GM12878 (cell line): Measurements from ENCODE around the gene APEX1. TPM values are rescaled to one million over a fixed set of nuclear protein-coding genes. Genes with fewer than 3 reads are reported as not detected.
A peak's percentile ranks its signal among the peaks of the same experiment; 100 is the strongest.

ENCODE experiments used
- ATAC-seq: fragments of 200-7000 bp; cut with Tn5 transposase; 3 replicates; pipeline ENCODE4 v1.9.1; 2020; ENCODE audit warnings: mild to moderate bottlenecking, moderate library complexity
- BruUV-seq: library from RNA; stranded (reverse); fragments of 400-500 nt; replicated peaks from 2 replicates; lab custom pipeline; 2021; lab: Mats Ljungman, UMichigan
- CTCF ChIA-PET: fragments of 300-600 bp; sonication (Branson Sonifier 250); formaldehyde crosslinking; extraction: SDS; loops from one replicate; lab custom pipeline; 2021; ENCODE audit warnings: inconsistent platforms; lab: Yijun Ruan, JAX
- POLR2A ChIA-PET: fragments of 350-600 bp; formaldehyde crosslinking; extraction: SDS; loops from one replicate; lab custom pipeline; 2021; ENCODE audit warnings: inconsistent platforms; lab: Charles Lee
- RAD21 ChIA-PET: fragments of 300-600 bp; sonication (Branson Sonifier 250); formaldehyde crosslinking; loops from one replicate; lab custom pipeline; 2023; ENCODE audit warnings: antibody characterized with exemption; ENCODE audit not compliant: unreplicated experiment; lab: Charles Lee
- SMC1A ChIA-PET: fragments of 300-600 bp; sonication (Branson Sonifier 250); formaldehyde crosslinking; loops from one replicate; lab custom pipeline; 2023; ENCODE audit not compliant: unreplicated experiment, uncharacterized antibody; lab: Charles Lee
- DNase-seq: peaks from one replicate; pipeline ENCODE4 v3.0.0-alpha.2; 2011; ENCODE audit warnings: low read depth, low spot score
- FAIRE-seq: peaks from 3 replicates; lab custom pipeline; 2011; peaks lifted over from hg19 to GRCh38; lab: Jason Lieb, UNC
- H2AFZ ChIP-seq: 2 replicates; pipeline ENCODE4 v1.6.0; 2011; ENCODE audit warnings: low read depth, low read length, control low read depth; ENCODE audit not compliant: control insufficient read depth
- H3K27ac ChIP-seq: 2 replicates; pipeline ENCODE4 v1.5.1; 2011; ENCODE audit warnings: control low read depth; ENCODE audit not compliant: control insufficient read depth, insufficient read depth
- H3K27me3 ChIP-seq, 2 experiments: replicated peaks in 1 of 2; 2 replicates each; pipeline versions ENCODE4 v1.6.0 to v1.6.1; 2011; ENCODE audit warnings: low read length in 1 of 2; ENCODE audit not compliant: control insufficient read depth in 2 of 2, insufficient read depth in 2 of 2
- H3K36me3 ChIP-seq, 2 experiments: 2 replicates each; pipeline ENCODE4 v1.5.1; 2011; ENCODE audit warnings: low read length in 1 of 2; ENCODE audit not compliant: control insufficient read depth in 2 of 2, insufficient read depth in 2 of 2
- H3K4me1 ChIP-seq: 2 replicates; pipeline ENCODE4 v1.6.1; 2011; ENCODE audit warnings: mild to moderate bottlenecking, low read length, moderate library complexity, mixed read lengths; ENCODE audit not compliant: control insufficient read depth, insufficient read depth
- H3K4me2 ChIP-seq: 2 replicates; pipeline ENCODE4 v1.6.0; 2011; ENCODE audit warnings: control low read depth; ENCODE audit not compliant: control insufficient read depth, insufficient read depth
- H3K4me3 ChIP-seq: fragments of 200-600 bp; sonication (generic); 2 replicates; pipeline ENCODE4 v1.5.1; 2016
- H3K79me2 ChIP-seq: 2 replicates; pipeline ENCODE4 v1.6.0; 2011; ENCODE audit warnings: low read length; ENCODE audit not compliant: control insufficient read depth, insufficient read depth
- H3K9ac ChIP-seq: 2 replicates; pipeline ENCODE4 v1.8.0; 2011; ENCODE audit warnings: low read length, control low read depth, mixed read lengths; ENCODE audit not compliant: control insufficient read depth, insufficient read depth
- H3K9me3 ChIP-seq: replicated peaks from 3 replicates; pipeline ENCODE4 v1.5.1; 2011; ENCODE audit warnings: mild to moderate bottlenecking, low read length; ENCODE audit not compliant: control insufficient read depth, insufficient read depth
- H4K20me1 ChIP-seq: 2 replicates; pipeline ENCODE4 v1.6.0; 2011; ENCODE audit not compliant: control insufficient read depth, insufficient read depth
- CEBPB ChIP-seq, 2 experiments: fragments of 150-350 bp in 1 of 2; IDR thresholded peaks; 2 replicates each; pipeline ENCODE4 v1.6.1; 2012 to 2014; ENCODE audit warnings: low read depth in 2 of 2, low read length in 2 of 2, borderline replicate concordance in 1 of 2, inconsistent platforms in 1 of 2
- E2F8 ChIP-seq: fragments of 450-650 bp; IDR thresholded peaks from 2 replicates; pipeline ENCODE4 v1.6.1; 2018; ENCODE audit warnings: mild to moderate bottlenecking, low read depth, moderate library complexity; ENCODE audit not compliant: partially characterized antibody
- JUNB ChIP-seq: IDR thresholded peaks from 2 replicates; pipeline ENCODE4 v1.6.1; 2016; ENCODE audit warnings: antibody characterized with exemption, mild to moderate bottlenecking
- REST ChIP-seq: IDR thresholded peaks from 2 replicates; pipeline ENCODE4 v1.6.1; 2012; ENCODE audit warnings: mild to moderate bottlenecking, low read depth, low read length
- RUNX3 ChIP-seq: IDR thresholded peaks from 2 replicates; pipeline ENCODE4 v1.6.1; 2012; ENCODE audit warnings: low read length, inconsistent platforms
- TAF1 ChIP-seq: IDR thresholded peaks from 2 replicates; pipeline ENCODE4 v1.6.1; 2011; ENCODE audit warnings: mild to moderate bottlenecking, low read depth, low read length, borderline replicate concordance
- TBL1XR1 ChIP-seq: IDR thresholded peaks from 2 replicates; pipeline ENCODE4 v1.6.1; 2012; ENCODE audit warnings: low read depth, low read length, improper control_type of control experiment
- TCF7 ChIP-seq: IDR thresholded peaks from 2 replicates; pipeline ENCODE4 v1.6.1; 2014; ENCODE audit warnings: antibody characterized with exemption, borderline replicate concordance
- USF1 ChIP-seq: IDR thresholded peaks from 2 replicates; pipeline ENCODE4 v1.6.1; 2011; ENCODE audit warnings: borderline replicate concordance, low read depth, mild to moderate bottlenecking, moderate library complexity, mixed read lengths, low read length; ENCODE audit not compliant: insufficient read depth; ENCODE audit errors: extremely low read length
- WGBS: methylation state at CpG from one replicate; pipeline ENCODE4 v1.1.6; 2016; ENCODE audit warnings: low lambda C conversion rate; ENCODE audit not compliant: insufficient replicate concordance, insufficient coverage; ENCODE audit errors: missing lambda C conversion rate; 5-methylcytosine and 5-hydroxymethylcytosine counted together
- in situ Hi-C: fragments of 300-500 bp; cut with MboI; formaldehyde crosslinking; loops from 9 replicates; pipeline ENCODE4 v1.14.3; 2018; ENCODE audit warnings: mixed read lengths
- intact Hi-C: fragments of 100-400 bp; cut with micrococcal nuclease; formaldehyde crosslinking; loops from one replicate; pipeline ENCODE4 v1.14.2; 2022; ENCODE audit not compliant: unreplicated experiment
- polyA plus RNA-seq, 11 experiments: library from polyadenylated mRNA; depleted of rRNA in 4 of 11; unstranded in 6 of 11; stranded (reverse) in 5 of 11; fragments of >200 nt; fragmentation: Nextera tagmentation in 4 of 11; fragmentation: Illumina TruSeq in 1 of 11; extraction: Ambion mirVana in 4 of 11; extraction: Trizol in 1 of 11; gene quantifications; 1 replicate in 1 of 11; 2 replicates in 10 of 11; pipeline versions ENCODE4 v1.2.1 to v1.2.3, GENCODE V29; 2011 to 2016; ENCODE audit warnings: inconsistent platforms in 2 of 11, missing spikeins in 2 of 11, low read depth in 1 of 11
- total RNA-seq, 4 experiments: library from RNA; depleted of rRNA in 3 of 4; stranded (reverse); fragments of >200 nt in 3 of 4; fragmentation: Illumina TruSeq in 1 of 4; extraction: Trizol in 1 of 4; gene quantifications; 2 replicates each; pipeline versions ENCODE4 v1.2.1 to v1.2.3, GENCODE V29; 2013 to 2021

APEX1 gene
- total and polyA plus RNA-seq, 10 of the 15 experiments (the other 5 are each of a cell fraction or from before 2014, with no cell fraction given): 115 to 407 (median 300) TPM

GRCh38 chr14:20498622-20499021, 43.6 kb downstream of the APEX1 start:
- Histone ChIP-seq H3K79me2 (no peaks in the 10 kb centered on the region), H3K4me3 (0 out of 2 replicates have a peak overlapping the region, but pooled peaks have one; percentile 3), H3K27ac (no peak overlapping the region), H2AFZ (no peak overlapping the region), H3K27me3 (no peaks in the 10 kb centered on the region), H3K9ac (no peak overlapping the region), H3K4me2 (no peak overlapping the region), H3K36me3 (no peaks in the 10 kb centered on the region), H4K20me1 (no peaks in the 10 kb centered on the region), H3K9me3 (no peaks in the 10 kb centered on the region; the same call in 2 of the 3 replicates), H3K4me1 (peaks cover 7% of the 10 kb centered on the region)
- FAIRE-seq: no peak
- intact Hi-C loops (no loop called here), in situ Hi-C loops (no loop called here)
- no TSS peak for BruUV-seq
- ChIA-PET SMC1A (no interaction called here), RAD21 (no interaction called here), POLR2A (no interaction called here), CTCF (interaction anchor here (0.5 to 1.9 kb wide), 3 partner anchors 11 to 83 kb away, joined by 3 to 12 read pairs (median 5); no protein-coding TSS in a partner anchor)
- no peak for DNase-seq
- 39% methylated on average over 2 of the region's 2 CpGs for WGBS
- ATAC-seq: no peak; the same call in 2 of the 3 replicates
- TF ChIP-seq TAF1 (no peak), RUNX3 (peak; percentile 19; the same call in 1 of the 2 replicates)

GRCh38 chr14:20499108-20499507, 44.1 kb downstream of the APEX1 start:
- Histone ChIP-seq H2AFZ (no peak overlapping the region), H3K9me3 (no peaks in the 10 kb centered on the region; the same call in 2 of the 3 replicates), H3K27me3 (no peaks in the 10 kb centered on the region), H3K27ac (no peak overlapping the region), H3K4me1 (peaks cover 8% of the 10 kb centered on the region; the same call in 1 of the 2 replicates), H3K4me3 (no peak overlapping the region), H3K36me3 (no peaks in the 10 kb centered on the region), H3K4me2 (no peak overlapping the region), H3K9ac (no peak overlapping the region), H4K20me1 (no peaks in the 10 kb centered on the region), H3K79me2 (no peaks in the 10 kb centered on the region)
- SMC1A ChIA-PET: no interaction called here
- CTCF ChIA-PET: interaction anchor here (1.9 kb wide), 1 partner anchor 11 kb away, joined by 12 read pairs; no protein-coding TSS in a partner anchor
- DNase-seq (no peak), FAIRE-seq (no peak), ATAC-seq (no peak; the same call in 2 of the 3 replicates)
- in situ Hi-C loops (no loop called here), intact Hi-C loops (no loop called here)
- TF ChIP-seq CEBPB (IDR thresholded peaks at IDR 0.05; ENCODE audit: borderline replicate concordance in 1 of 2, low read depth in 2 of 2, low read length in 2 of 2) (no peak), TCF7 (no peak), REST (no peak), TBL1XR1 (no peak), JUNB (no peak), E2F8 (no peak), USF1 (no peak)
- RAD21 ChIA-PET: no interaction called here
- WGBS: 80% methylated on average over 4 of the region's 4 CpGs
- POLR2A ChIA-PET: no interaction called here
- BruUV-seq: no TSS peak
